ENCODE measurements around the gene CDH13. TPM values are rescaled to one million over a fixed set of nuclear protein-coding genes. Genes with fewer than 3 reads are reported as not detected.

The CDH13 gene
- total and polyA plus RNA-seq, 2 of the 8 experiments (the other 6 are each of a cell fraction or from before 2014, with no cell fraction given), result 2.3 to 2.4 TPM

GRCh38 chr16:83660282-83660681 lies 1033.5 kb downstream of the CDH13 start:
- no peaks in the 10 kb centered on the region for H3K23me2 ChIP-seq (ENCODE audit: low read depth, low read length)
- peaks cover 3 to 14% of the 10 kb centered on the region in 2 experiments; a peak in 3 of 4 replicates for H3K9me3 ChIP-seq (ENCODE audit: insufficient read depth in 2 of 2, low read depth in 1 of 2, low read length in 1 of 2)
- no peak overlapping the region for H3K4ac ChIP-seq (replicated peaks; ENCODE audit: insufficient read length, low read depth, low read length)
- H3K79me2 ChIP-seq (ENCODE audit: control insufficient read depth in 1 of 2, insufficient read depth in 2 of 2, low read length in 2 of 2), result no peaks in the 10 kb centered on the region
- no peak overlapping the region for H3K9ac ChIP-seq (replicated peaks in 1 of 4; ENCODE audit: extremely low read depth in 1 of 4, low read depth in 3 of 4, low read length in 3 of 4)
- H4K20me1 ChIP-seq (replicated peaks in 1 of 2; ENCODE audit: control insufficient read depth in 1 of 2, insufficient read depth in 2 of 2, low read length in 2 of 2), result no peaks in the 10 kb centered on the region
- no peak overlapping the region for H2BK15ac ChIP-seq (ENCODE audit: low read length)
- no peaks in the 10 kb centered on the region for H3K27me3 ChIP-seq (replicated peaks in 1 of 4; ENCODE audit: control insufficient read depth in 3 of 4, extremely low read depth in 1 of 4, insufficient read depth in 3 of 4, low read length in 3 of 4)
- H3K23ac ChIP-seq (ENCODE audit: insufficient read length), result no peak overlapping the region
- no peak overlapping the region for H3K27ac ChIP-seq (ENCODE audit: low read depth, low read length)
- H3K56ac ChIP-seq (replicated peaks; ENCODE audit: insufficient read length, low read depth, low read length), result no peak overlapping the region
- no peaks in the 10 kb centered on the region; a peak in 1 of 8 replicates for H3K36me3 ChIP-seq (ENCODE audit: control insufficient read depth in 2 of 4, insufficient read depth in 4 of 4, low read length in 3 of 4)
- H2AK5ac ChIP-seq (ENCODE audit: low read depth, low read length), result no peak overlapping the region
- no peak overlapping the region for H2BK5ac ChIP-seq (ENCODE audit: low read depth, low read length)
- H2BK20ac ChIP-seq (ENCODE audit: low read length), result no peak overlapping the region
- H2BK12ac ChIP-seq (ENCODE audit: low read depth, low read length), result no peak overlapping the region
- H4K8ac ChIP-seq (ENCODE audit: extremely low read depth, insufficient read depth, low read length), result no peak overlapping the region
- no peaks in the 10 kb centered on the region for H3K79me1 ChIP-seq (ENCODE audit: low read depth, low read length)
- POLR2A ChIA-PET (ENCODE audit: partially characterized antibody), result no interaction called here
- FAIRE-seq, result no peak
- 80% methylated on average over 4 of the region's 4 CpGs; no CpG with 5 or more reads in 1 of the 2 experiments for WGBS, 2 experiments (ENCODE audit: extremely low coverage in 1 of 2, insufficient coverage in 1 of 2, insufficient read length in 1 of 2, insufficient replicate concordance in 2 of 2, low coverage in 1 of 2, low lambda C conversion rate in 2 of 2, missing lambda C conversion rate in 1 of 2)
- CTCF ChIA-PET (ENCODE audit: partially characterized antibody), result interaction anchor here (0.6 to 0.7 kb wide), 3 partner anchors 44 to 392 kb away, joined by 3 read pairs; no protein-coding TSS in a partner anchor
- H2BK120ac ChIP-seq (replicated peaks; ENCODE audit: low read depth, low read length), result no peak overlapping the region
- DNase-seq (ENCODE audit: low read depth in 1 of 2, low spot score in 2 of 2), result no peak
- H3K14ac ChIP-seq (ENCODE audit: insufficient read length), result no peak overlapping the region
- H4K5ac ChIP-seq (ENCODE audit: insufficient read length, low read depth, low read length), result no peak overlapping the region
- H3K18ac ChIP-seq (ENCODE audit: extremely low read depth, low read length), result no peak overlapping the region
- H4K91ac ChIP-seq (replicated peaks; ENCODE audit: insufficient read length, low read length), result no peak overlapping the region
- no peak overlapping the region for H2AFZ ChIP-seq (ENCODE audit: low read length)
- H3K4me1 ChIP-seq (replicated peaks in 1 of 4; ENCODE audit: control insufficient read depth in 3 of 4, insufficient read depth in 4 of 4, low read length in 3 of 4), result no peaks in the 10 kb centered on the region
- no peak overlapping the region for H3K4me3 ChIP-seq (ENCODE audit: extremely low read depth in 1 of 4, insufficient read depth in 2 of 4, low read depth in 3 of 4, low read length in 4 of 4)
- H3K4me2 ChIP-seq (ENCODE audit: insufficient read depth in 1 of 2, low read depth in 2 of 2, low read length in 2 of 2), result no peak overlapping the region
- TF ChIP-seq HDAC2 (IDR thresholded peaks at IDR 0.05; ENCODE audit: borderline replicate concordance in 1 of 2, low read depth in 2 of 2, low read length in 2 of 2) (no peak), JUND (IDR thresholded peaks at IDR 0.05; ENCODE audit: low read length) (no peak), RAD21 (IDR thresholded peaks at IDR 0.05 in 1 of 2, conservative IDR thresholded peaks at IDR 0.05 in 1 of 2; ENCODE audit: low read depth in 2 of 2, low read length in 2 of 2) (no peak), FOSL1 (IDR thresholded peaks at IDR 0.05; ENCODE audit: insufficient read depth, low read depth, low read length) (no peak), USF2 (IDR thresholded peaks at IDR 0.05; ENCODE audit: low read length) (no peak), CEBPB (IDR thresholded peaks at IDR 0.05; ENCODE audit: low read depth, low read length) (no peak), CHD2 (IDR thresholded peaks at IDR 0.05; ENCODE audit: low read length) (no peak), BCL11A (IDR thresholded peaks at IDR 0.05; ENCODE audit: low read depth in 2 of 2, low read length in 2 of 2) (no peak), ATF2 (IDR thresholded peaks at IDR 0.05; ENCODE audit: low read length) (no peak), RNF2 (IDR thresholded peaks at IDR 0.05; ENCODE audit: borderline replicate concordance, low read depth, low read length, missing control alignments, poor library complexity, severe bottlenecking) (no peak)
